Measurements from ENCODE around the gene EFL1. TPM values are rescaled to one million over a fixed set of nuclear protein-coding genes. Genes with fewer than 3 reads are reported as not detected.

The EFL1 gene
- polyA plus RNA-seq, 1 of the 3 experiments (the other 2 are of a cell fraction): 12.3 TPM

DNA sequence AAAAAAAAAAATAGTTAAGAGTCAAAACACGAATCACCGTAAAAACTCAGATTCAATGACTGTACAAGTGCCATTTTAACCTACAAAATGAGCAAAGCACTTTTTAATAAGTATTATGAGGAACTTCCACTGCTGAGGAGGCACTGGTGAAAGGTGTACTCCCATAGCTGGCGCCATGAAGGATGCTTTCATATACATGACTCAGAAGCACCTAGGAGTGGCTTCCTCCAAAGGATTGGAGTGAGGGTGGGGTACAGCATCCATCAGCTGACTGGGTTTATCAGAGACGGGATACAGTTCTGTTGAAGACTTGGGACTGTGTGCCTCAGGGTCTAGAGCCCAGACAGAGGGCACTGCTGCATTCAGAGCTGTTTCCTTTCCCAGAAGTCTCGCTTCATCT lies 155.9 kb downstream of the EFL1 start:
- no peaks in the 10 kb centered on the region for H3K79me2 ChIP-seq (ENCODE audit: insufficient read depth)
- H3K9me3 ChIP-seq: no peaks in the 10 kb centered on the region
- DNase-seq: no peak
- no peak overlapping the region for H3K4me2 ChIP-seq
- no peaks in the 10 kb centered on the region for H3K9me2 ChIP-seq
- no peak for TF ChIP-seq YY1 (IDR thresholded peaks at IDR 0.05; ENCODE audit: low read depth)
- H3F3A ChIP-seq (replicated peaks; ENCODE audit: insufficient read depth): peaks cover 4% of the 10 kb centered on the region
- H3K36me3 ChIP-seq (replicated peaks in 1 of 2; ENCODE audit: control insufficient read depth in 1 of 2, insufficient read depth in 2 of 2, low read length in 1 of 2): no peaks in the 10 kb centered on the region
- POLR2A ChIA-PET: no interaction called here
- H3K27me3 ChIP-seq (ENCODE audit: insufficient read depth): no peaks in the 10 kb centered on the region
- H3K9ac ChIP-seq: no peak overlapping the region
- CTCF ChIA-PET: no interaction called here
- H3K27ac ChIP-seq (ENCODE audit: low read depth in 2 of 2, low read length in 1 of 2): peak overlapping the region in 1 of 2 experiments; percentile 89; a peak in 2 of 4 replicates
- WGBS (ENCODE audit: low lambda C conversion rate): 98% methylated on average over 3 of the region's 5 CpGs
- no peak overlapping the region for H3K4me3 ChIP-seq (ENCODE audit: low read depth in 2 of 2, low read length in 1 of 2)
- peak overlapping the region; percentile 13; the same call in 1 of the 2 replicates for H2AFZ ChIP-seq (ENCODE audit: low read depth)
- H4K20me1 ChIP-seq (ENCODE audit: insufficient read depth): no peaks in the 10 kb centered on the region
- peaks cover 7 to 8% of the 10 kb centered on the region in 2 experiments; a peak in 1 of 4 replicates for H3K4me1 ChIP-seq (ENCODE audit: control insufficient read depth in 1 of 2, insufficient read depth in 2 of 2, low read depth in 1 of 2, low read length in 1 of 2)

DNA sequence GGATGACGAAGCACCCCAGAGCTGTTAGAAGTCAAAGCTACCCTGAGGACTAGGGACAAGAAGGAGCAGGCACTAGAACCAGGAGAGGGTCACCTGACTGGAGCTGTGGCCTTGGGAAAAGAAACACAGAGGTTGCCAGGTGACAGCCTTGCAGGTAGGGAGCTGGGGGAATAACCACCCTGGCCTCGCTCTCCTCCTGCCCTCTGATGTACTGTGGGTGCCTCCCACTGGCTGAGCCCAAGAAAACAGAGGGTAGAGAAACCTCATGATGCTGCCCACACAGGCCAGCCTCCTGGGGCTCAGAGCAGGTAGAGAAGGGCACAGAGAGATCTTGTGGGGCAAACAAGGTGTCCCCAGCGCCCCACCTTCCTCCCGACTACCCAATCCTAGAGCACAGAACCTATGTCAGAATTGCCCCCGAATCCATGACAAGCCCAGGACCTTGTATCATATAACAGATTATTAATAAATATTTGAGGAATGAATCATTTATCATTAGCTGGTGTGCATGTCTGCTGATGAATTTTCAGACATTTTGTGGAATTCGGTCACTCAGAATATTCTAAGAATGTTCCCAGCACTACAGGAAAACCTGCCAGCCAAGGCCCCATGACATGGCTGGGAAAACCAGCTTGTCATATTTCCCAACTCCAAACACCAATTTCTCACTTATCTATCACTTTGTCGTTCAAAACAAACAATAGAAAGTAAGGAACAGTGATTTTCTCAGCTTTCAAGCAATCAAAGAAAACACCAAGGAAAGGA lies 156.9 kb downstream of the EFL1 start:
- H3K9me3 ChIP-seq: no peaks in the 10 kb centered on the region
- no peaks in the 10 kb centered on the region for H3K79me2 ChIP-seq (ENCODE audit: insufficient read depth)
- peak overlapping the region in 1 of 2 experiments; percentile 89; a peak in 2 of 4 replicates for H3K27ac ChIP-seq (ENCODE audit: low read depth in 2 of 2, low read length in 1 of 2)
- ChIA-PET CTCF (interaction anchor here (1.0 to 1.8 kb wide), 3 partner anchors 29 to 625 kb away, joined by 3 to 5 read pairs (median 3); partner anchors contain the start of gene MEX3B), POLR2A (no interaction called here)
- H3K4me1 ChIP-seq (ENCODE audit: control insufficient read depth in 1 of 2, insufficient read depth in 2 of 2, low read depth in 1 of 2, low read length in 1 of 2): peaks cover 5 to 8% of the 10 kb centered on the region in 2 experiments; a peak in 1 of 4 replicates
- H3F3A ChIP-seq (replicated peaks; ENCODE audit: insufficient read depth): peaks cover 4% of the 10 kb centered on the region
- H2AFZ ChIP-seq (ENCODE audit: low read depth): peak overlapping the region; percentile 31; the same call in 1 of the 2 replicates
- H3K27me3 ChIP-seq (ENCODE audit: insufficient read depth): no peaks in the 10 kb centered on the region
- H4K20me1 ChIP-seq (ENCODE audit: insufficient read depth): no peaks in the 10 kb centered on the region
- peak overlapping the region; percentile 45; the same call in 1 of the 2 replicates for H3K9ac ChIP-seq
- DNase-seq: no peak
- no peaks in the 10 kb centered on the region for H3K9me2 ChIP-seq
- no peak overlapping the region for H3K4me3 ChIP-seq (ENCODE audit: low read depth in 2 of 2, low read length in 1 of 2)
- H3K36me3 ChIP-seq (replicated peaks in 1 of 2; ENCODE audit: control insufficient read depth in 1 of 2, insufficient read depth in 2 of 2, low read length in 1 of 2): no peaks in the 10 kb centered on the region
- no peak overlapping the region for H3K4me2 ChIP-seq
- WGBS (ENCODE audit: low lambda C conversion rate): 54% methylated on average over 5 of the region's 7 CpGs
- TF ChIP-seq TEAD4 (IDR thresholded peaks at IDR 0.05; ENCODE audit: borderline replicate concordance, insufficient read depth) (peak; percentile 35; the same call in 1 of the 2 replicates), FOSL2 (IDR thresholded peaks at IDR 0.05; ENCODE audit: borderline replicate concordance, low read depth) (peak; percentile 35; the same call in 1 of the 2 replicates), RAD21 (IDR thresholded peaks at IDR 0.05; ENCODE audit: low read length) (peak; percentile 18; the same call in 1 of the 2 replicates), TCF12 (IDR thresholded peaks at IDR 0.05) (no peak)
- TF ChIP-seq, protein P1, sequence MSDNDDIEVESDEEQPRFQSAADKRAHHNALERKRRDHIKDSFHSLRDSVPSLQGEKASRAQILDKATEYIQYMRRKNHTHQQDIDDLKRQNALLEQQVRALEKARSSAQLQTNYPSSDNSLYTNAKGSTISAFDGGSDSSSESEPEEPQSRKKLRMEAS (IDR thresholded peaks at IDR 0.05; ENCODE audit: low read depth): no peak
- TF ChIP-seq, protein P2, sequence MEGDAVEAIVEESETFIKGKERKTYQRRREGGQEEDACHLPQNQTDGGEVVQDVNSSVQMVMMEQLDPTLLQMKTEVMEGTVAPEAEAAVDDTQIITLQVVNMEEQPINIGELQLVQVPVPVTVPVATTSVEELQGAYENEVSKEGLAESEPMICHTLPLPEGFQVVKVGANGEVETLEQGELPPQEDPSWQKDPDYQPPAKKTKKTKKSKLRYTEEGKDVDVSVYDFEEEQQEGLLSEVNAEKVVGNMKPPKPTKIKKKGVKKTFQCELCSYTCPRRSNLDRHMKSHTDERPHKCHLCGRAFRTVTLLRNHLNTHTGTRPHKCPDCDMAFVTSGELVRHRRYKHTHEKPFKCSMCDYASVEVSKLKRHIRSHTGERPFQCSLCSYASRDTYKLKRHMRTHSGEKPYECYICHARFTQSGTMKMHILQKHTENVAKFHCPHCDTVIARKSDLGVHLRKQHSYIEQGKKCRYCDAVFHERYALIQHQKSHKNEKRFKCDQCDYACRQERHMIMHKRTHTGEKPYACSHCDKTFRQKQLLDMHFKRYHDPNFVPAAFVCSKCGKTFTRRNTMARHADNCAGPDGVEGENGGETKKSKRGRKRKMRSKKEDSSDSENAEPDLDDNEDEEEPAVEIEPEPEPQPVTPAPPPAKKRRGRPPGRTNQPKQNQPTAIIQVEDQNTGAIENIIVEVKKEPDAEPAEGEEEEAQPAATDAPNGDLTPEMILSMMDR (IDR thresholded peaks at IDR 0.05): 0 out of 2 replicates have a peak, but pooled peaks have one; percentile 14

DNA sequence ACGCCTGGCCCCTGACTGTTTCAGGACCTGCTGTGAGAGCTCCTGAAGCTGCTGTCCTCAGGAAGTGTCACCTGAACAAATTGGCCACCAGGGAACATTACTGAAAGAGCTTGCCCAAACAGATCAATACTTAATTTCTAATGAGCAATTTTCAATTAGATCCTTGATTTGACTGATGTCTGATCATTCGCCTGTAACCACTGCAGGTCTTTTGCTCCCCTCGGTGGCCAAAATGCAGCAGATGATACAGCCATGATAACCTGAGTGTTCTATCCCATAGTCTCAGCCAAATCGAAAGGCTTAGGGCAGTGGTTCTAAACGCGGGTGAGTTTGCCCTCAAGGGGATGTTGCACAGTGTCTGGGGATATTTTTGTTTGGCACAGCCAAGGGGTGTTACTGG lies 159.1 kb downstream of the EFL1 start:
- H3K9ac ChIP-seq: no peak overlapping the region
- no peak for DNase-seq
- no peaks in the 10 kb centered on the region for H4K20me1 ChIP-seq (ENCODE audit: insufficient read depth)
- ChIA-PET POLR2A (no interaction called here), CTCF (interaction anchor here (0.7 kb wide), 1 partner anchor 16 kb away, joined by 3 read pairs; no protein-coding TSS in a partner anchor)
- H3K9me3 ChIP-seq: no peaks in the 10 kb centered on the region
- TF ChIP-seq RAD21 (IDR thresholded peaks at IDR 0.05; ENCODE audit: low read length): peak; percentile 52
- TF ChIP-seq NFIC (IDR thresholded peaks at IDR 0.05; ENCODE audit: borderline replicate concordance): no peak
- TF ChIP-seq SMC3 (IDR thresholded peaks at IDR 0.05; ENCODE audit: low read depth, low read length): peak; percentile 42
- TF ChIP-seq, protein P2 (IDR thresholded peaks at IDR 0.05): peak; percentile 46
- no peak overlapping the region for H2AFZ ChIP-seq (ENCODE audit: low read depth)
- no peaks in the 10 kb centered on the region for H3K79me2 ChIP-seq (ENCODE audit: insufficient read depth)
- H3K27me3 ChIP-seq (ENCODE audit: insufficient read depth): no peaks in the 10 kb centered on the region
- H3K36me3 ChIP-seq (replicated peaks in 1 of 2; ENCODE audit: control insufficient read depth in 1 of 2, insufficient read depth in 2 of 2, low read length in 1 of 2): peaks cover 0 to 9% of the 10 kb centered on the region in 2 experiments
- H3K4me1 ChIP-seq (ENCODE audit: control insufficient read depth in 1 of 2, insufficient read depth in 2 of 2, low read depth in 1 of 2, low read length in 1 of 2): peaks cover 5 to 8% of the 10 kb centered on the region in 2 experiments; a peak in 1 of 4 replicates
- 94% methylated on average over 6 of the region's 6 CpGs for WGBS (ENCODE audit: low lambda C conversion rate)
- peaks cover 4% of the 10 kb centered on the region for H3F3A ChIP-seq (replicated peaks; ENCODE audit: insufficient read depth)
- no peak overlapping the region for H3K4me2 ChIP-seq
- no peak overlapping the region for H3K4me3 ChIP-seq (ENCODE audit: low read depth in 2 of 2, low read length in 1 of 2)
- no peak overlapping the region for H3K27ac ChIP-seq (ENCODE audit: low read depth in 2 of 2, low read length in 1 of 2)
- no peaks in the 10 kb centered on the region for H3K9me2 ChIP-seq
